ENCODE data around the gene CXCL11.

DNA sequence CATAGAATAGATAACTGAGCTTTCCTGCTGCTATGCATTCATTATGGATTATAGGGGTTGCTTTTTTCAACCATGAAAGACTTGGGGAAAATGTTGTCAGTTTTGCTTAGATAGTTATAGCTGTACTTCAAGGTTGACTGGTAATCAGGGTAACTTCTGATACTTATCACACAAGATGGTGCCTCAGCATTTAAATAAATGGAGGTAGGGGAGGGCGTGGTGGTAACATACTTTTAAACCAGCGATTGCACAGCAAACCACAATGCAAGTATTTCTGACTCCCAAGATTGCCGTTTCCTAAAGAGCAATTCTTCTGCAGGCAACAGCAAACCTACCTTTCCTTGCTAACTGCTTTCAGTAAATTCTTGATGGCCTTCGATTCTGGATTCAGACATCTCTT lies 13.8 kb downstream of the CXCL11 start:
- TF ChIP-seq EZH2 (IDR thresholded peaks at IDR 0.05; ENCODE audit: low read length) = no peak
- TF ChIP-seq, protein P1, sequence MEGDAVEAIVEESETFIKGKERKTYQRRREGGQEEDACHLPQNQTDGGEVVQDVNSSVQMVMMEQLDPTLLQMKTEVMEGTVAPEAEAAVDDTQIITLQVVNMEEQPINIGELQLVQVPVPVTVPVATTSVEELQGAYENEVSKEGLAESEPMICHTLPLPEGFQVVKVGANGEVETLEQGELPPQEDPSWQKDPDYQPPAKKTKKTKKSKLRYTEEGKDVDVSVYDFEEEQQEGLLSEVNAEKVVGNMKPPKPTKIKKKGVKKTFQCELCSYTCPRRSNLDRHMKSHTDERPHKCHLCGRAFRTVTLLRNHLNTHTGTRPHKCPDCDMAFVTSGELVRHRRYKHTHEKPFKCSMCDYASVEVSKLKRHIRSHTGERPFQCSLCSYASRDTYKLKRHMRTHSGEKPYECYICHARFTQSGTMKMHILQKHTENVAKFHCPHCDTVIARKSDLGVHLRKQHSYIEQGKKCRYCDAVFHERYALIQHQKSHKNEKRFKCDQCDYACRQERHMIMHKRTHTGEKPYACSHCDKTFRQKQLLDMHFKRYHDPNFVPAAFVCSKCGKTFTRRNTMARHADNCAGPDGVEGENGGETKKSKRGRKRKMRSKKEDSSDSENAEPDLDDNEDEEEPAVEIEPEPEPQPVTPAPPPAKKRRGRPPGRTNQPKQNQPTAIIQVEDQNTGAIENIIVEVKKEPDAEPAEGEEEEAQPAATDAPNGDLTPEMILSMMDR (optimal IDR thresholded peaks at IDR 0.05 in 1 of 3, IDR thresholded peaks at IDR 0.05 in 1 of 3, conservative IDR thresholded peaks at IDR 0.05 in 1 of 3; ENCODE audit: extremely low read depth in 1 of 3, insufficient read depth in 2 of 3, low read length in 3 of 3) = no peak

Measured in keratinocyte (primary cell).